ENCODE measurements around the gene NFIA. TPM values are rescaled to one million over a fixed set of nuclear protein-coding genes. Genes with fewer than 3 reads are reported as not detected.
"Not testable (repeated sequence)": the region's sequence is repeated elsewhere in the genome, so short reads cannot be mapped to it uniquely, and the experiment has no call there.

Gene NFIA
- total RNA-seq, 1 donor from 2014 or later: 16.2 TPM

DNA sequence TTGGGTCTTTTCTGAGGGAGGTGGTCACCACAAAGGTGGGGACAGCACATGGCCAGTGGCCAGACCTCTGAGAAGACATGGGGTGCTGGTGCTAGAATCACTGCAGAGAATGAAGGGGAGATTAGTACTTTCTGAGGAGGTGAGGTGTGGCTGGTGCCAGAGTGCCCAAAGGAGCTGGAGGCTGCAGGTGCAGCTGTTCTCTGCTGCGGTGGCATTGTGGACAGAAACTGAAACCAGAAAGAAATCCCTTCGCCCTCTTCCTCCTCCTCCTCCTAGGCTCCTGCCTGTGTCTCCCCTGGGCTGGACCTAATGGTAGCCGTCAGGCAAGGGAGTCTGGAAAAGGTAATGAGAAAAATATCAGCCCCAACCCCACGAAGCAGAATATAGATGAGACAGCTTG, 380.9 kb downstream of the NFIA start:
- H3K9me3 Mint-ChIP-seq (ENCODE audit: unreplicated experiment): no peaks in the 10 kb centered on the region

DNA sequence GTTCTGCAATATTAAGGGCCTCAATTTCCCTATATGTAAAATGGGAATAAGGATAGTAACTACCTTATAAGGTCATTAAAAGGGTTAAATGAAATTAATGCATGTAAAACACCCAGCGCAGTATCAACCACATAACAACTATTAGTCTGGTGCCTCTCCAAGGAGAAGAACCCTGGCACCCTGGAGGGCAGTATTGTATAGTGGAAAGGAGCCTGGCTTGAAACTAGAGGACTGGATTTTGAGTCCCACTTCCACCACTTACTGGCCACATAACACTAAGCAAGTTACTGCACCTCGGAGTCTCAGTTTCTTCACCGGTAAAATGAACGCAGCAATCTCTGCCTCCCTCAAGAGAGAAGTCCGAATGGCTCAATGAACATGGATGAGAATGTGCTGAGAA, 385.5 kb downstream of the NFIA start:
- H3K4me3 Mint-ChIP-seq (ENCODE audit: unreplicated experiment); DNase-seq (ENCODE audit: low spot score); H3K36me3 Mint-ChIP-seq (ENCODE audit: low read depth, unreplicated experiment); H3K9me3 Mint-ChIP-seq (ENCODE audit: unreplicated experiment); H3K27me3 Mint-ChIP-seq (ENCODE audit: unreplicated experiment); H3K27ac Mint-ChIP-seq (ENCODE audit: unreplicated experiment); H3K4me1 Mint-ChIP-seq (ENCODE audit: unreplicated experiment): not testable (repeated sequence)

More for the DNA sequence above, 380.9 kb downstream of the NFIA start:
- H3K27ac Mint-ChIP-seq (ENCODE audit: unreplicated experiment): no peak overlapping the region
- H3K27me3 Mint-ChIP-seq (ENCODE audit: unreplicated experiment): peaks cover 3% of the 10 kb centered on the region
- peaks cover 27% of the 10 kb centered on the region for H3K4me1 Mint-ChIP-seq (ENCODE audit: unreplicated experiment)
- no peak overlapping the region for H3K4me3 Mint-ChIP-seq (ENCODE audit: unreplicated experiment)
- DNase-seq (ENCODE audit: low spot score): no peak
- H3K36me3 Mint-ChIP-seq (ENCODE audit: low read depth, unreplicated experiment): no peaks in the 10 kb centered on the region
- TF ChIP-seq, protein P1, sequence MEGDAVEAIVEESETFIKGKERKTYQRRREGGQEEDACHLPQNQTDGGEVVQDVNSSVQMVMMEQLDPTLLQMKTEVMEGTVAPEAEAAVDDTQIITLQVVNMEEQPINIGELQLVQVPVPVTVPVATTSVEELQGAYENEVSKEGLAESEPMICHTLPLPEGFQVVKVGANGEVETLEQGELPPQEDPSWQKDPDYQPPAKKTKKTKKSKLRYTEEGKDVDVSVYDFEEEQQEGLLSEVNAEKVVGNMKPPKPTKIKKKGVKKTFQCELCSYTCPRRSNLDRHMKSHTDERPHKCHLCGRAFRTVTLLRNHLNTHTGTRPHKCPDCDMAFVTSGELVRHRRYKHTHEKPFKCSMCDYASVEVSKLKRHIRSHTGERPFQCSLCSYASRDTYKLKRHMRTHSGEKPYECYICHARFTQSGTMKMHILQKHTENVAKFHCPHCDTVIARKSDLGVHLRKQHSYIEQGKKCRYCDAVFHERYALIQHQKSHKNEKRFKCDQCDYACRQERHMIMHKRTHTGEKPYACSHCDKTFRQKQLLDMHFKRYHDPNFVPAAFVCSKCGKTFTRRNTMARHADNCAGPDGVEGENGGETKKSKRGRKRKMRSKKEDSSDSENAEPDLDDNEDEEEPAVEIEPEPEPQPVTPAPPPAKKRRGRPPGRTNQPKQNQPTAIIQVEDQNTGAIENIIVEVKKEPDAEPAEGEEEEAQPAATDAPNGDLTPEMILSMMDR (IDR thresholded peaks at IDR 0.05; ENCODE audit: unreplicated experiment): no peak

DNA sequence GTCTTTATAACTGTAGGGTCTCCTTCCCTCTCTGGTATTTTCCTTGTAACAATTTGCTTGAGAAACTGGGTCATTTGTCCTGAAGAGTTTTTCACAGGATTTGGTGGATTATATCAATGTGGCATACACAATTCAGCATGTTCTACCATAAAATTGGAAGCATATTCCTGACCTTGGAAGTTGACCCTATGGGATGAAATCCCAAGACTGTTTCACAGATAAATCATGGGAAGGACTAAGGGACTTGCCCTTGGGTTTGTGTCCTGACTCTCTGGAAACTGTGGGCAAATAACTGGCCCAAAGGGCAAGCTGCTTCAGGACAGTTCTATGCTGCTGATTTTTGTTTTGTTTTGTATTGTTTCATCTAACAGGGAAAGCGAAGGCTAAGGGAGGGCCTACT, 387.0 kb downstream of the NFIA start:
- TF ChIP-seq, protein P1 (IDR thresholded peaks at IDR 0.05; ENCODE audit: unreplicated experiment): no peak
- Mint-ChIP-seq H3K36me3 (ENCODE audit: low read depth, unreplicated experiment) (no peaks in the 10 kb centered on the region), H3K4me3 (ENCODE audit: unreplicated experiment) (no peak overlapping the region), H3K27ac (ENCODE audit: unreplicated experiment) (no peak overlapping the region), H3K4me1 (ENCODE audit: unreplicated experiment) (peaks cover under 1% of the 10 kb centered on the region), H3K27me3 (ENCODE audit: unreplicated experiment) (no peaks in the 10 kb centered on the region), H3K9me3 (ENCODE audit: unreplicated experiment) (no peaks in the 10 kb centered on the region)
- DNase-seq (ENCODE audit: low spot score): no peak

DNA sequence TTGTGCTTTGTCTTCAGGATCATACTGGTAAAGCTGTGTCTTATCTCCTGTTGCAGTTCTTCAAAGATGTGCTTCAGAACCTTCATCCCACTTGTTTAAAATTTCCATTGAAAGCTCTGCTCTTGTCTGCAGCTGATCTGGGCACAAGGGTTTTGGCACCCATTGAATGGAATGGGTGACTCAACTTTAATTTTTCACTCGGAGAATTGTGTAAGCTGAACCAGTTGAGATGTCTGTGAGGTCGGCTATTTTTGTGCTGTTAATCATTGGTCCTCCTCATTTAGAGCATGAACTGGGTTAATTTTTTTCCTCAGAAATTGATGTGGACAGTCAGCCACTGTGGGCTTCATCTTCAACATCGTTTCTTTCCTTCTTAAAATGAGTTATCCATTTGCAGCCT, 390.5 kb downstream of the NFIA start:
- peaks cover under 1% of the 10 kb centered on the region for H3K27me3 Mint-ChIP-seq (ENCODE audit: unreplicated experiment)
- TF ChIP-seq, protein P1 (IDR thresholded peaks at IDR 0.05; ENCODE audit: unreplicated experiment): no peak
- H3K27ac Mint-ChIP-seq (ENCODE audit: unreplicated experiment): no peak overlapping the region
- H3K9me3 Mint-ChIP-seq (ENCODE audit: unreplicated experiment): no peaks in the 10 kb centered on the region
- no peak overlapping the region for H3K4me3 Mint-ChIP-seq (ENCODE audit: unreplicated experiment)
- peaks cover 2% of the 10 kb centered on the region for H3K4me1 Mint-ChIP-seq (ENCODE audit: unreplicated experiment)
- H3K36me3 Mint-ChIP-seq (ENCODE audit: low read depth, unreplicated experiment): no peaks in the 10 kb centered on the region
- no peak for DNase-seq (ENCODE audit: low spot score)

DNA sequence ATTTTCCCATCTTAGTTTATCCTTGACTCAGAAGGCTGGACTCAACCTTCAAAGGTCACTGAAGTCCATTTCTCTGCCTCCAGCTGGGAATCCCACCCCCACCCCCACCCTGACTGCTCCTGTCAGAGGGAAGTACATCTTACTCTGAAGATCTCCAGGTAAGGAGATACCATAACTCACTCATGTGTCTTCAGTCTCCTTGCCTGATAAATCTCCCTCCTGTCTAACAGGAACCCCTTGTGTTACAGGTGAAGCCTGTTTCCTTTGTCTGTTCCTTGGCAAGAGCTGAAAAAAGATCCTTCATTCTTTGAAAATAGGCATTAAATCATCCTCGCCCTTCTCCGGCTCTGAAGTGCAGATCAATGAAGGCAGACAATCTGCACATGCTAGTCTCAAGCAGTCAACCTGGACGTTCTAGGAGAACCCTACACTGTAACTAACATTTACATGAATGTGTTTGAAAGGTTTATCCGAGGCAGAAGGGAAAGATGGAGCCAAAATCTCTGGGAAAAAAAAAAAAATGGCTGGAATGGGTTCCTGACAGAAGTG, 392.0 kb downstream of the NFIA start:
- TF ChIP-seq, protein P1 (IDR thresholded peaks at IDR 0.05; ENCODE audit: unreplicated experiment): no peak
- no peaks in the 10 kb centered on the region for H3K9me3 Mint-ChIP-seq (ENCODE audit: unreplicated experiment)
- H3K27ac Mint-ChIP-seq (ENCODE audit: unreplicated experiment): no peak overlapping the region
- no peak for DNase-seq (ENCODE audit: low spot score)
- peaks cover 2% of the 10 kb centered on the region for H3K4me1 Mint-ChIP-seq (ENCODE audit: unreplicated experiment)
- no peaks in the 10 kb centered on the region for H3K36me3 Mint-ChIP-seq (ENCODE audit: low read depth, unreplicated experiment)
- peaks cover 3% of the 10 kb centered on the region for H3K27me3 Mint-ChIP-seq (ENCODE audit: unreplicated experiment)
- no peak overlapping the region for H3K4me3 Mint-ChIP-seq (ENCODE audit: unreplicated experiment)

Data from endothelial cell (in vitro differentiated cells).